HG03039 (cell line): Measurements from ENCODE around the gene TFF2.

Experiments
- ATAC-seq: cut with Tn5 transposase; IDR thresholded peaks from one replicate; pipeline ENCODE4 v1.9.1; 2021; ENCODE audit warnings: mild to moderate bottlenecking, moderate library complexity; ENCODE audit not compliant: unreplicated experiment

The TFF2 gene

DNA sequence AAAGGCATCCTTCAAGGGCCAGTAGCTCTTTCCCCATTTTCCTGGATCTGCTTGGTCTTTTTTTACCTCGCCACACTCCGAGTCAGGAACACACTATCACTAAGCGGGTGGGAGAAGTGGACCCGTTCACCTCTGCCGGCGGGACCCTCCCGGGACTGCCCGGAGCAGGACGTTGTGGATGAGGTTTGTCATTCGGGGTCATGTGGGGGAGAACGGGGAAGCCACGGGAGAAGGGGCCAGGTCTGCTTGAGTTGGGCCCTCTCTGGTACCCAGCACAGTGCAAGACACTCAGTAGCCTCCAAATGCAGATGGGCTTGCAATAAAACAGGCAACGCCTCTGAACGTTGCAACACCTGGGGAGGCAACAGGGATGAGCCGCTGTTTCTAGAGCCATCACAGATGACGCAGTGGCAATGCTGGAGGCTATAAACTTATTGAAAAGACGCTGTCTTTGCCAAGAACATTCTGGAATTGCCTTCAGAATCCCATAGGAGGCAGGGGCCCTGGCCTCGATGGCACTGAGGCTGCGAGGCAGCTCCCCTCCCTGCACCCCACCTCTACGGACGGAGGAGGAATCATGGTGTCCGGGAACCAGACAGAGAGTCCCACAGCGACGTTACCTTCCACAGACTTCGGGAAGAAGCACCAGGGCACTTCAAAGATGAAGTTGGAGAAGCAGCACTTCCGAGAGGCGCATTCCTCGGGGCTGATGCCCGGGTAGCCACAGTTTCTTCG is 3.8 kb downstream of the TFF2 start:
- ATAC-seq = no peak

DNA sequence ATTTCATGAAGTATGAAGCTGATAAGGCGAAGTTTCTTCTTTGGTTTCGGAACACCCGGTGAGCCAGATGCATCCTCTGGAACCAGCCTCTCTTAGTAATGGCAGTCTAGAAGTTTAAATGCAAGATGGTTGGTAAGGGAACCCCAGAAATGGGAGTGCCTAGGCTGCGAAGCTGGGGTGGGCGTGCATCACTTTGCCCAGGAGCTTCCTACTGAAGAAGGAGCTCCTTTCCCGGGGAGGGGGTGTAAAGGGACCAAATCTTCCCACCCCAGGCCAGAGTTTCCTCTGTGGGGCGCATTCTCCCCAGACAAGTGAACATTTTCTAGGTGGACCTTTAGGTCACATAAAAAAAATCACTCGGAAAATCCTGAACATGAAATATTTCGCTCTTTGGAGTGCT is 4.4 kb downstream of the TFF2 start:
- no peak for ATAC-seq

DNA sequence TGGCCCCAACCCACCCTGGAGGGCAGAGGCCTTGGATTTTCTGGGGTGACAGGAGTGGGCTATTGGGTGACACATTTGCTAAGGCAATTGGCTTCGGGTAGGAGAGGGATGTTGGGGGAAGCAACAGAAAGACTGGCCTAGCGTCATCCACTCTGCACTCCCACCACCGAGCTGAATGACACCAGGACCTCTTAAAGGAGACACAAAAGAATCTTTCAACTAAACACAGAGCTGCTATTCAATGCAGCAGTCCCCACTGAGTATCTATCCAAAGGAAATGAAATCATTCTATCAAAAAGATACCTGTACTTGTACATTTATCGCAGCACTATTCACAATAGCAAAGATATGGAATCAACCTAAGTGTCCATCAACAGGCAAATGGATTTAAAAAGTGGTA is 6.2 kb downstream of the TFF2 start:
- no peak for ATAC-seq

DNA sequence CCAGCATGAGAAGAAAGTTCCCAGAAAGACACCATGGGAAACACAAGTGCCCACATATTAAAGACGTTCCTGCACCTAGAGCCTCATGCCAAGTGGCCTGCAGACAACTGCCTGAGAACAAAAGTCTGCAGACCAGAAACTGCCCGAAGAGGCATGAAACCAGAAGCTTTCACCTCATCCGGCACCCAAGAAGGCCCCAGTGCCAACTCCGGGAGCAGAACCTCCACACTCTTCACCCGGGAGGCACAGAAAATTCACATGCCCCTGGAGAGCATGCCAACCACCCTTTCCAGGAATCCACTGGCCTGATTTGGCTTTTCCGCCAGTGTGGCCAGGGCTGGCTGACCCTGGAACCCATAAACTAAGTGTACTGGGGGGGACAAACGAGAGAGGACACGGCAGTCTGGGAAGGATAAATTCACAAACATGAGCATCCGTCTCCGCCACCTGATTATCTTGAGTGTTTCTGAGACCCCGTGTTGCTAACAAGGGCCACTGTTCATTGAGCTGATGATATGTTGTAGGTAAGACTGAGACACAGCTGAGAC is 6.8 kb downstream of the TFF2 start:
- no peak for ATAC-seq

DNA sequence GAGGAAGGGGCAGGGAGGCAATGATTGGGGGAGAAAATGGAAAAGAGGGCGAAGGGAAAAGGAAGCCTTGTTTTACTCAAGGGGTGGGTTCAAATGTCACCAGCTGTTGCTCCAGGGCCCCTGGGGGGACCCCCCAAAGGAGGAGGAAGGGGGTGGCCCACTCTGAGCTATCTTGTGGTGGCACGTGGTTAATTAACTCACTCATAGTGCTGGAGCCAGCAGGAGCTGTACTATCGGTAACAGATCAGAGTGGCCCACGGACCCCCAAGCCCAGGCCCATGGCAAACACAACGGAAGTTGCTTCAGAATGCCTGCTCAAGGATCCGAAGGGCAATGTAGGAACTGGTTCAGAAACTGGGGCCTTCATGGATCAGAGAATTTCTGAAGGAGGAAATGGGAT is 7.2 kb downstream of the TFF2 start:
- ATAC-seq = no peak

DNA sequence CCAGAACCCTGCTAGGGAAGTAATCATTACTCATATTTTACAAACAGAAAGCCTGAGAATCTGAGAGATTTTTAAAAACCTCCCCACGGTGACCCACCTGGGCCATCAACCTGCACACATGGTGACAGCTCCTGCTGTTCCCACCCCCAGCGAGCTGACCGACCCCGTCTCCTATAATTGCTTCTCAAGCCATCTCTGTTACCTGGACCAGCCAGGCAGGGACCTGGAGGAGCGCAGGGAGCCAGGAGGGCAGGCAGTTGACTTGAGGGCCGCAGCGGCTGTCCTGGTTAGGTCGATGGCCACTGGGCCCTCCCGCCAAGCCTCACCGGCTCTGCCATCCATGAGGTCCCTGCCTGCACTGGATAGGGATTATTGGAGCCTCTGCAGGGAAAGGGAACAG is 7.7 kb downstream of the TFF2 start:
- no peak for ATAC-seq

DNA sequence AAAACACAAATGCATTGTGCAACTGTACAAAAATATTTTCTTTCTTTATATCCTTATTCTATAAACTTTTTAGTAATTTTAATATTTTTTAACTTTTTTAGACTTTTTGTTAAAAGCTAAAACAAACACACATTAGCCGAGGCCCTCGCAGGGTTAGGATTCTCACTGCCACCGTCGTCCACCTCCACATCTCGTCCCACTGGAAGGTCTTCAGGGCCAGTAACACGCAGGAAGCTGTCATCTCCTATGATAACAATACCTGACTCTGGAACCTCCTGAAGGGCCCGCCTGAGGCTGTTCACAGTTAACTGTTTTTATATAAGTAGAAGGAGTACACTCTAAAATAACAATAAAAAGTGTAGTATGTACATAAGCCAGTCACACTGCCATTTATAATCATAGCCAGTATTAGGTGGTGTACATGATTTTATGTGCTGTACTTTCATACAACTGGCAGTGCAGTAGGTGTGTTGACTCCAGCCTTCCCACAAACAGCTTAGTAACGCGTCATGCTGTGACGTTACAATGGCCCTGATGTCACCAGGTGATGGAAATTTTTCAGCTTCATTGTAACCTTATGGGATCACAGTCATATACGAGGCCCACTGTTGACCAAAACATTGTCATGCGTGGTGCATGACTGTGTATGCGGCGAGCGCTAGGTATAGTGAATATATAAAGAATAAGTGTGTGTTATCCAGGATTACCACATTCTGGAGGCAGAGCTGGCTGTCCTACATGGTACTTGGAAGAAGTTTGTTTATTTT is 8.8 kb downstream of the TFF2 start:
- no peak for ATAC-seq

DNA sequence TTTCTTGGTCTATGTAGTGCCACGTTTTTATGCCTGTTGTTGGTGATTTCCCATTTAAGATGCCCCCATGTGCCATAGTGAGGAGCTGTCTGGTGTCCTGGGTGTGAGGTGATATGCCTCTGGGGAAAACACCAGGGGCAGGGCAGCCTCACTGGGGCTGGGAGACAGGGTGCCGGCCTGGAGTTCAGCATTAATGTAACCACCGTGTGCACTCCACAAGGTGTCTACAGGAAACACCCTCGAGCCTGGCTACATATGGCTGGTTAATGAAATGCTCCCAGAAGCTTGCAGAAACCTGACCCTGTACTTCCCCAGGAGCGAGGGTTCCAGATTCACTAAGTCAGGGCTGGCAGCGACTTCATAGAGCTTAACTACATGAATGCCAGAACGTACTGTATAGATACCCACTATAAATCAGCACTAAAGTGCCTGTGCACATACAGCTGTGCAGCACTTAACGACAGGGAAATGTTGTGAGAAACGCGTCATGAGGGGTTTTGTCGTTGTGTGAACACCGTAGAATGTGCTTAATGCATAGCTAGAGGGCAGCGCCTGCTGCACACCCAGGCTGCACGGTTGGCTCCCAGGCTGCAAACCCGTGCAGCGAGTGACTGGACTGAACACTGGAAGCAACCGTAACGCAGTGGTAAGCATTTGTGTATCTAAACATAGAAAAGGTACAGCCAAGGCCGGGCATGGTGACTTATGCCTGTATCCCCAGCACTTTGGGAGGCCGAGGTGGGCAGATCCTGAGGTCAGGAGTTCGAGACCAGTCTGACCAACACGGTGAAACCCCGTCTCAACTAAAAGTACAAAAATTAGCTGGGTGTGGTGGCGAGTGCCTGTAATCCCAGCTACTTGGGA is 10.4 kb downstream of the TFF2 start:
- ATAC-seq = no peak

DNA sequence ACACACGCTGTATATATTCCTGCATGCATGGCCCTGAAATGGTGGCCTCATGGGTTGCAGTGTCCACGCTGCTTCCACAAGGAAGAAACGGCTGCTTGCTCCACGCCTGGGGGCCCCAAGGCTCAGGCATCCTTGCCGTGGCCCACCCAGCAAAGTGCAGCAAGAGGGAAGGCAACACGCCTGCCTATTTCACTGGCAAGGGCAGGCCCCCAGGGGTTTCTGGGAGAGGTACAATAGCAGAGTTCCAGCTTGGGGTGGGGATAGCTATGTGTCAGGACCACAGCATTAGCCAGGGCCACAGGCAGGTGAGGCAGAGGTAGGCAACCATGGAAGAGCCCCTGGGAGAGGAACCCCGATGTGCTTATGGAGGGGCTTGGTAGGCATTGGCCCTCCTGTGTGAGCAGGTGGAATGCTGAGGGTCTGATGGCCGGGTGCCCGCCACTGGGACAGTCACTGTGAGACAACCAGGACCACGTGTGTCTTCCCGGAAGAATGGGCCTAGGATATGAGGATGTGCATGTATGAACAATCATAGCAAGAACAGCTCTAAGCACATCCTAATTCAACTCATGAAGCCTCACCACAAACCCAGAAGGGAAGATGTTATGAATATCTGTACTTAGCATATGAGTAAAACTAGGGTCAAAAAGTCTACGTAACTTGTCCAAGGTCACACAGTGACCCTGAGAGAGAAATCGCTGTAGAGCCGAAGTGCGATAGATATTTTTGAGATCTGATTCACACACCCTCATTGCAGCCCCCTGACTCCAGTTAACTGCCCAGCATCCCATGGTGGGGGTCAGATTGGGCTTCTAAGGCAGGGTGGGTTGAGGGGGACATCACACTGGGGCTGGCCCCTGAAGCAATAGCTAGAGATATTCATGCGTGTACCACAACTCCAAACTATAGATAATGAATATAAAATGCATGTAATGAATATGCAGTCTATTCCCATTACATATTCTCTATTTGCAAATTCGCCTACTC is 11.8 kb downstream of the TFF2 start:
- no peak for ATAC-seq

DNA sequence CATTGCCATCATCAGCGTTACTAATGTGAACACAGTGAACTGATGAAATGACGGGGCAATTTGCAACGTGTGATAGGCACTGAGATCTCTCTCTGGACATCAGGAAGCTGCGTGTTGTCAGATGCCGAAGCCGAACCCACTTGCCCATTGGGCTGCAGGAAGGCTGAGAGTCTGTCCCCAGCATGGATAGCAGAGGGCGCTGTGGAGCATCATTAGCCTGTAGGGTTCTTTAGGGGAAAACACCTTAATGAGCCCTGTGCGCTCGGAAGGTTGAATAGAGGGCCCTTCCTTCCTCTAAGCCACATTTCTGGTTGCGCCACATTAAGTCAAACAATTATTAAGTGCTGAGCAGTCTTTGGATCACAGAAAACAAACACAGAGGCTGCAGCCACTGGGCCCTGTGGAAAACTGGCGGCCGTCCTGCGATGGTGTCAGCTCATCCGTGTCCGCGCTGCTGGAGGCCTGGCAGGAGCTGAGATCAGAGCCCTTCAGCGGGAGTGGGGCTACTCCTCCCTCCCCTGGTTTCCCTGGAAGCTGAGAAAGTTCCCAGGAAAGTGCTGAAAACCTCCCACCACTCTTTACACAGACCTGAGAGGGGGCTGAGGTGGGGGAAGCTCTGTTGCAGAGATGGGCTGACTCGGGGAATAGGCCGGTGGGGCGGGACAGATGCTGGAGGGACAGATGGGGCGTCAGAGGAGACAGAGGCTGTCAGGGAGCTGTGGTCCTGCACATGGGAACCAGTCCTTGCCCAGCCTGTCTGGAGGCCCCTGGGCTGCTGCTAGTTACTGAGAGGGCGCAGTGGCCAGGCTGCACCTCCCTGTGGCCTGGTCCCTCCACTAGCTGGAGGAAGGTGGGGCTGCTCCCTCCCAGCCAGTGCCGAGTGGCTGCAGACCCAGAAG is 12.7 kb downstream of the TFF2 start:
- no peak for ATAC-seq

DNA sequence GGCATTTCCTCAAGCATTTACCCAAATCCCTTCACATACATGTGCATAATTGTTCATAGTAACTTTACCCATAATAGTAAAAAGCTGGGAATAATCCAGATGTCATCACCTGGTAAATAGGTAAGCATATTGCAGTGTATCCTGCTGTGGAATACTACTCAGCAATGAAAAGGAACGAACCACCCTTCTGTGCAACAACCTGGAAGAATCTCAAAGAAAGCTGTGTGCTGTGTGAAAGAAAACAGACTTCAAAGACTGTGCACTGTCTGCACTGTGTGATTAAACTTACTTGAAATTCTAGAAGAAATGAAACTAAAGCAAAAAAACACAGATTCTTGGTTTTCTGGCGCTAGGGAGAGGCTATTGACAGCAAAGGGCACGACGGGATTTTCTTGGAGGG is 13.5 kb downstream of the TFF2 start:
- ATAC-seq = no peak

DNA sequence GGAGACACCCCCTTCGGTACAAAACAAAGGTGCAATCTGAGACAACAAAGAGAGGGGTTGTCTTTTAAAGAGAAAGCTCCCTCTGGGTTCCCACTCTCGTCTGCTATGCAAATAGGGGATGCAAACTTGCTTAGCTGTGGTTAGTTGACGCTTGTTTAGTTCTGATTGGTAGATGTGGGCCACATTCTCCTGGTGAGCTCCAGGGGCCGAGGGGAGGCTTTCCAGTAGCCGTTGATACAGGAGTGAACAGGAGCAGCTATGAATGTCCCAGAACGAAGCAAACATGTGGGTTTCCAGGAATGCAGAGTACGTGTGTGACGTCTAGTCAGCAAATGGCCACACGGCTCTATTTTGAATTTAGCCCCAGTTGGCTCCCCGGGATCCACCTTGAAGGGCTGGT is 14.7 kb downstream of the TFF2 start:
- ATAC-seq = no peak

DNA sequence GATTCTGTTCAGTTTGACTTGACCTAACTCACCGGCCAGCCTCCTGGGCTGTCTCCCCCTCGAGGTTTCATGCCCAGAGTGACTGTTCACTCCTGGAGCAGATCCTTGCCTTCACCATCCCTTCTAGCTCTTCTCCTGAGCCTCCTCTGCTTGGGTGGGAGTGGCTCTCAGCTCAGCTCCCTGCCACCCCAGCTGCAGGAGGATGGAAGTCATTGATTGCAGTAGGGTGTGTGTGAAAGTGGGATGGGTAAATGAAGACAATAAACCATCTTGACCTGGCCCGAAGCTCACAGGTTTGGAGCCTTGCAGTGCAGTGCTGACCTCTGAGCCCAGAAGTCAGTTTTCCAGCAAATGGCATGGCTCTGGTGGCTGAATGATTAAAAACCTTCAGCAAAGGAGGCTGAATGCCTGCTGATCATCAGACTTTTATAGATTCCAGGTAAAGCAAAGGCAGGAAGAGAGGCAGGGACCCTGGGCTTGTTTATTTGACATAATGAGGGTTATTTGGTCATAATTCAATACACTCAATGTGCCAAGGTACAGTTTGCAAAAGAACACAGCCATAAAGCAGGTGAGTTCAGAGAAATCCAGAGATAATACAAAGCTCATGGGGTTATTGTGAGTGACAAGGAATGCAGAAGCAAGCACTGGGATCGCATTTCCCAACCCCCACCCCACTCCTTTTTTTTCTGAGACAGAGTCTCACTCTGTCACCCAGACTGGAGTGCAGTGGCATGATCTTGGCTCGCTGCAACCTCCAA is 18.1 kb downstream of the TFF2 start:
- ATAC-seq = no peak

DNA sequence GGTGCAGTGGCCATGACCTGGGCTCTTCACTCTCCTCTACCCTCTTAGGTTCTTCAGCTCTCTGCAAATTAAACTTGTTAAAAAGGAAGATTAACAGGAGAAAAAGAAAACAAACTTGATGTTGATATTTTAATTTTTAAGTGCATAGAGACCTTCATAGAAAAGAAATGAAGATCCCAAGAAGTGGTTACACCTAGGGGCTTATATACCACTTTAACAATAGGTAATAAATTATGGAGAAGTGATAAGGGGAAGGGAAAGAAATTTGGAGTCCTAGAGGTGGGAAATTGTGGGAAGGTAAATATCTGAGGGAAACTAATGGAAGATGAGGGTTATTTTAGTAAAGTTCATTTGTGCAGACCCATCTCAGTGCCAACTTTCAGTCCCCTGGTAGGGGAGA is 19.1 kb downstream of the TFF2 start:
- no peak for ATAC-seq

DNA sequence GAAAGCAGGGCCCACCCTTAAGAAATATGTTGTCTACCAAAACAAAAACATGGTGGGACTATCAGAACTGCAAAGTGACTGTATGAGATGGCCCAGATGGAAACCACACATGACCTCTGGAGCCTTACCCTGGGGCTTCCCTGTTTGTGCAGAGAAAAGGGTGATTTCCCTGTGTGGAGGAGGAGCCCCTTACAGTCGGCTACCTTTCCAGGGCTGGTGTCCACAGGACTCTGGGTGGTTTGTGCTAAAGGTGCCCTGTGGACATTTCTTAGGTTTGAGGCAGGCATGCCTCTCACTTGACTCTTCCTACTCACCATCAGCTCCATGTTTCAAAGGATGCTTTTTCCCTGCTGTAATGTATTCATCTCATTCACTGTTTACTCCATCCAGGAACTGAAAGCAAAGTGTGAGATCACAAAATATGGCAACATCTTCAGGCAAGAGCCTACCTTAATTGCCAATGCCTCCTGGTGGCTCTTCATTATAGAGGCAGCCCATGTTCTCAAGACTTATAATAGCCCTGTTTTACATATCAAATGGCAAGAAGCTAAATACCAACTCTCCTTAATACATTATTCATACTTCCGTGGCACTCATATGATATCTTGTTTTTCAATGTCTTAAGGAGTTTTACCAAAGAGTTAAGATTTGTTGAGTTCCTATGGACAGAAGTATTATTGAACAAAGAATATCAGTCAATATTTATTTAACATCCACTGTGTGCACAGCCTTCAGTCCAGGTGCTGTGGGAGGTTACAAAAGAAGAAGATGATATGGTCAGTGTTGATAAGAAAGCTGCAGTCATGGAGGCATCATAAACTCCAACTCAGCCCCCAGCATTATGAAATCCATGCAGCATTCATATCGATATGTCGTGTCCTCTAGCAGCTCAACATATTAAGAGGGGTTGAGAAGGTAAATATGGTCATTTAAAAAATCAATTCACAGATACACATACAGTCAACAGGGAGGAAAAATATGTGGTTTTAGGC is 20.1 kb downstream of the TFF2 start:
- no peak for ATAC-seq

DNA sequence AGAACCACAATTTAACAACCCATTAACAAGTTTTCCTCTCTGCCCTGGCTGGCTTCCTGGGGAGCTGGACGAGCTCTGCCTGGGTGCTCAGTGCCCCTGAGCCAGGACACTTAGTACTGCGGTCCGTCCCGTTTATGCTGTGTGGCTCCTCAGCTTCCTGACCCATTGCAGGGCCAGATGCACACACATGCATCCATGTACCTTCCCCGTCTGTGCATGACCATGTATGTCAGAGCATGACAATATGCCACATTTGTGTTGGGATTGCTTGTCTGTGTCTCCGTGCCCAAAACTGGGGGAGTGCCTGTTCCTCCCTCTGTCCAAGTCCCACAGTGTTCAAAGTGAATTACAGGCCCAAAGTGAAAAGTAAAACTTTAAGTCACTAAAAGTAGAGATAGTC is 25.9 kb downstream of the TFF2 start:
- ATAC-seq = no peak

DNA sequence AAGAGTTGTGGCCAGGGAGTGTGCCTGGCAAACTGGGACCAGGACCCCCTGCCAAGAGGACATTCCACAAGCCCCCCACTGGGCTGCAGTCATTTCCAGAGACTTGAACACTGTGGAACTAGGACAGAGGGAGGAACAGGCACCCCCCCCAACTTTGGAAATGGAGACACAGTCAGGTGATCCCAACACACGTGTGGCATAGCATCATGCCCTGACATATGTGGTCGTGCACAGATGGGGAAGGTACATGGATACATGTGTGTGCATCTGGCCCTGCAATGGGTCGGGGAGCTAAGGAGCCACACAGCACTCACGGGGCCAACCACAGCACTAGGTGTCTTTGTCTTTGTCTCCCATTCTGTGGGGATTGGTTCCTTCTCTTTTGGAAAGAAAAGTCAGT is 28.9 kb downstream of the TFF2 start:
- no peak for ATAC-seq
